Neural cell (in vitro differentiated cells): ENCODE measurements around the gene MDM1. TPM values are rescaled to one million over a fixed set of nuclear protein-coding genes. Genes with fewer than 3 reads are reported as not detected.

Experiments used
- H2AFZ ChIP-seq: fragments of 200-600, 300-800 bp; sonication (generic), shearing (Covaris generic); 2 replicates; pipeline ENCODE4 v1.6.0; 2014; ENCODE audit warnings: low read depth, mild to moderate bottlenecking, antibody characterized with exemption, low read length, moderate library complexity
- H3F3A ChIP-seq: fragments of 200-600 bp; shearing (Covaris generic); 2 replicates; pipeline ENCODE4 v1.6.1; 2016; ENCODE audit warnings: mild to moderate bottlenecking, moderate library complexity, mixed read lengths, antibody characterized with exemption, low read length; ENCODE audit not compliant: insufficient read depth, poor library complexity, severe bottlenecking
- H3K27ac ChIP-seq: fragments of 200-600, 300-800 bp; sonication (generic), shearing (Covaris generic); 2 replicates; pipeline ENCODE4 v1.5.1; 2014; ENCODE audit warnings: mild to moderate bottlenecking, low read length, moderate library complexity
- H3K27me3 ChIP-seq: fragments of 300-800, 200-600 bp; sonication (generic), shearing (Covaris generic); 2 replicates; pipeline ENCODE4 v1.6.0; 2014; ENCODE audit warnings: mild to moderate bottlenecking, low read depth, low read length, moderate library complexity; ENCODE audit not compliant: insufficient read depth
- H3K36me3 ChIP-seq: fragments of 300-800, 200-600 bp; sonication (generic), shearing (Covaris generic); 2 replicates; pipeline ENCODE4 v1.5.1; 2014; ENCODE audit warnings: mild to moderate bottlenecking, antibody characterized with exemption, low read length, moderate library complexity; ENCODE audit not compliant: insufficient read depth
- H3K4me2 ChIP-seq: fragments of 300-800, 200-600 bp; sonication (generic), shearing (Covaris generic); 2 replicates; pipeline ENCODE4 v1.6.0; 2014; ENCODE audit warnings: mild to moderate bottlenecking, low read length
- H3K4me3 ChIP-seq: fragments of 300-800, 200-600 bp; sonication (generic), shearing (Covaris generic); 2 replicates; pipeline ENCODE4 v1.5.1; 2014; ENCODE audit warnings: mild to moderate bottlenecking, low read length, moderate library complexity
- H3K79me2 ChIP-seq: fragments of 200-600 bp; shearing (Covaris generic); replicated peaks from 2 replicates; pipeline ENCODE4 v1.6.0; 2014; ENCODE audit warnings: mild to moderate bottlenecking, low read length, moderate library complexity; ENCODE audit not compliant: insufficient read depth
- H3K9ac ChIP-seq: fragments of 300-800, 200-600 bp; sonication (generic), shearing (Covaris generic); 2 replicates; pipeline ENCODE4 v1.6.1; 2016; ENCODE audit warnings: mild to moderate bottlenecking, low read length, mixed read lengths
- H3K9me2 ChIP-seq: fragments of 200-600 bp; shearing (Covaris generic); 2 replicates; pipeline ENCODE4 v1.6.1; 2016; ENCODE audit warnings: mild to moderate bottlenecking, low read length, mixed read lengths; ENCODE audit not compliant: insufficient read depth
- H3K9me3 ChIP-seq: fragments of 200-600, 300-800 bp; sonication (generic), shearing (Covaris generic); 2 replicates; pipeline ENCODE4 v1.6.1; 2016; ENCODE audit warnings: mild to moderate bottlenecking, mixed run types, low read length, moderate library complexity, mixed read lengths
- H4K20me1 ChIP-seq: fragments of 200-600 bp; shearing (Covaris generic); 2 replicates; pipeline ENCODE4 v1.6.1; 2016; ENCODE audit warnings: mild to moderate bottlenecking, mixed run types; ENCODE audit not compliant: insufficient read depth
- EP300 ChIP-seq: fragments of 450-650 bp; conservative IDR thresholded peaks from 2 replicates; pipeline ENCODE4 v1.6.1; 2014; ENCODE audit warnings: antibody characterized with exemption, mild to moderate bottlenecking, moderate library complexity; ENCODE audit not compliant: poor library complexity, severe bottlenecking
- EZH2 ChIP-seq: fragments of 200-600, 300-800 bp; shearing (Covaris generic), sonication (generic); IDR thresholded peaks from 2 replicates; pipeline ENCODE4 v1.6.1; 2014; ENCODE audit warnings: antibody characterized with exemption, low read length, borderline replicate concordance, mild to moderate bottlenecking; ENCODE audit not compliant: insufficient read depth, poor library complexity, severe bottlenecking
- MXI1 ChIP-seq: fragments of 450-650 bp; conservative IDR thresholded peaks from 2 replicates; pipeline ENCODE4 v1.6.1; 2014; ENCODE audit warnings: antibody characterized with exemption, mild to moderate bottlenecking; ENCODE audit not compliant: poor library complexity, severe bottlenecking
- POLR2AphosphoS5 ChIP-seq: IDR thresholded peaks from 2 replicates; pipeline ENCODE4 v1.6.1; 2012
- RAD21 ChIP-seq: fragments of 450-650 bp; conservative IDR thresholded peaks from 2 replicates; pipeline ENCODE4 v1.6.1; 2014; ENCODE audit warnings: antibody characterized with exemption, mild to moderate bottlenecking, moderate library complexity
- REST ChIP-seq: IDR thresholded peaks from 2 replicates; pipeline ENCODE4 v1.6.1; 2012; ENCODE audit warnings: borderline replicate concordance
- SMC3 ChIP-seq: fragments of 450-650 bp; conservative IDR thresholded peaks from 2 replicates; pipeline ENCODE4 v1.6.1; 2014; ENCODE audit warnings: antibody characterized with exemption, mild to moderate bottlenecking, moderate library complexity; ENCODE audit not compliant: poor library complexity
- TAF1 ChIP-seq: IDR thresholded peaks from 2 replicates; pipeline ENCODE4 v1.6.1; 2012; ENCODE audit warnings: low read depth
- polyA plus RNA-seq: library from polyadenylated mRNA; depleted of rRNA; stranded (reverse); fragments of >200 nt; gene quantifications from 2 replicates; pipeline ENCODE4 v1.2.3, GENCODE V29; 2014
- TF ChIP-seq, protein P1 (sequence below): fragments of 450-650 bp; IDR thresholded peaks from 2 replicates; pipeline ENCODE4 v1.5.1; 2014; ENCODE audit warnings: antibody characterized with exemption, mild to moderate bottlenecking, moderate library complexity; ENCODE audit not compliant: poor library complexity, severe bottlenecking

The MDM1 gene
- polyA plus RNA-seq, 1 donor from 2014 or later = 35.5 TPM

DNA sequence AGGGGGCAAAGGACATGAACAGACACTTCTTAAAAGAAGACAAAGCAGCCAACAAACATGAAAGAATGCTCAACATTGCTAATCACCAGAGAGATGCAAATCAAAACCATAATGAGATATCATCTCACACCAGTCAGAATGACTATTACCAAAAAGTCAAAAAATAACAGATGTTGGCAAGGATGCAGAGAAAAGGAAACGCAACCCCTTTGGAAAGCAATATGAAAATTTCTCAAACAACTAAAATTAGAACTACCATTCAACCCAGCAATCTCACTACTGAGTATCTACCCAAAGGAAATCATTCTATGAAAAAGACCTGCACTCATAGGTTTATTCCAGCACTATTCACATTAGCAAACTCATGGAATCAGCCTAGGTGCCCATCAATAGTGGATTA is 25.6 kb downstream of the MDM1 start:
- Histone ChIP-seq H3K9ac (no peak overlapping the region), H4K20me1 (no peaks in the 10 kb centered on the region)

DNA sequence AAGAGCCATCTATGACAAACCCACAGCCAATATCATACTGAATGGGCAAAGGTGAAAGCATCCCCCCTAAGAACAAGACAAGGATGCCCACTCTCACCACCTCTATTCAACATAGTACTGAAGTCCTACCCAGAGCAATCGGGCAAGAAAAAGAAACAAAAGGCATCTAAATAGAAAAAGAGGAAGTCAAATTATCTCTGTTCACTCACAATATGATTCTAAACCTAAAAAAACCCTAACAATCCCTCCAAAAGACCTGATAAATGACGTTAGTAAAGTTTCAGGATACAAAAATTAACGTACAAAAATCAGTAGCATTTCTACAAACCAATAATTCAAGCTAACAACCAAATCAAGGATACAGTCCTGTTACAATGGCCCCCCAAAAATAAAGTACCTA is 26.9 kb downstream of the MDM1 start:
- Histone ChIP-seq H3K4me2 (no peak overlapping the region), H4K20me1 (no peaks in the 10 kb centered on the region), H3K9me3 (no peaks in the 10 kb centered on the region), H3F3A (no peaks in the 10 kb centered on the region), H3K9me2 (no peaks in the 10 kb centered on the region), H3K9ac (no peak overlapping the region), H2AFZ (no peak overlapping the region), H3K4me3 (no peak overlapping the region), H3K27me3 (no peaks in the 10 kb centered on the region), H3K27ac (no peak overlapping the region), H3K79me2 (no peaks in the 10 kb centered on the region), H3K36me3 (peaks cover 4% of the 10 kb centered on the region)
- no peak for TF ChIP-seq MXI1
- no peak for TF ChIP-seq REST
- no peak for TF ChIP-seq TAF1
- no peak for TF ChIP-seq EZH2
- TF ChIP-seq SMC3 = no peak
- TF ChIP-seq, protein P1, sequence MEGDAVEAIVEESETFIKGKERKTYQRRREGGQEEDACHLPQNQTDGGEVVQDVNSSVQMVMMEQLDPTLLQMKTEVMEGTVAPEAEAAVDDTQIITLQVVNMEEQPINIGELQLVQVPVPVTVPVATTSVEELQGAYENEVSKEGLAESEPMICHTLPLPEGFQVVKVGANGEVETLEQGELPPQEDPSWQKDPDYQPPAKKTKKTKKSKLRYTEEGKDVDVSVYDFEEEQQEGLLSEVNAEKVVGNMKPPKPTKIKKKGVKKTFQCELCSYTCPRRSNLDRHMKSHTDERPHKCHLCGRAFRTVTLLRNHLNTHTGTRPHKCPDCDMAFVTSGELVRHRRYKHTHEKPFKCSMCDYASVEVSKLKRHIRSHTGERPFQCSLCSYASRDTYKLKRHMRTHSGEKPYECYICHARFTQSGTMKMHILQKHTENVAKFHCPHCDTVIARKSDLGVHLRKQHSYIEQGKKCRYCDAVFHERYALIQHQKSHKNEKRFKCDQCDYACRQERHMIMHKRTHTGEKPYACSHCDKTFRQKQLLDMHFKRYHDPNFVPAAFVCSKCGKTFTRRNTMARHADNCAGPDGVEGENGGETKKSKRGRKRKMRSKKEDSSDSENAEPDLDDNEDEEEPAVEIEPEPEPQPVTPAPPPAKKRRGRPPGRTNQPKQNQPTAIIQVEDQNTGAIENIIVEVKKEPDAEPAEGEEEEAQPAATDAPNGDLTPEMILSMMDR = no peak
- TF ChIP-seq RAD21 = no peak
- TF ChIP-seq EP300 = no peak

More for the DNA sequence above, 25.6 kb downstream of the MDM1 start:
- H3K27me3 ChIP-seq = no peaks in the 10 kb centered on the region
- no peaks in the 10 kb centered on the region for H3K36me3 ChIP-seq
- H3K27ac ChIP-seq = no peak overlapping the region
- H3K9me2 ChIP-seq = no peaks in the 10 kb centered on the region
- H3K4me2 ChIP-seq = no peak overlapping the region
- no peak overlapping the region for H2AFZ ChIP-seq
- H3K79me2 ChIP-seq = no peaks in the 10 kb centered on the region
- no peak overlapping the region for H3K4me3 ChIP-seq
- TF ChIP-seq EP300 = no peak
- TF ChIP-seq TAF1 = no peak
- TF ChIP-seq EZH2 = no peak
- TF ChIP-seq, protein P1 = no peak
- TF ChIP-seq SMC3 = no peak
- no peak for TF ChIP-seq RAD21
- TF ChIP-seq MXI1 = no peak
- TF ChIP-seq REST = no peak
- TF ChIP-seq POLR2AphosphoS5 = no peak
- H3F3A ChIP-seq = no peaks in the 10 kb centered on the region
- H3K9me3 ChIP-seq = no peaks in the 10 kb centered on the region
